Cardiac fibroblast (primary cell): ENCODE data around the gene SHROOM1.
"Not testable (repeated sequence)": the region's sequence is repeated elsewhere in the genome, so short reads cannot be mapped to it uniquely, and the experiment has no call there.

Experiments used
- DNase-seq, 2 donors: peaks; one replicate each; pipeline versions ENCODE4 v3.0.0 to v3.0.0-alpha.2; 2010; ENCODE audit warnings: low read depth in 2 of 2
- H3K4me3 ChIP-seq, 2 donors: replicated peaks in 1 of 2; 1 replicate in 1 of 2; 2 replicates in 1 of 2; pipeline ENCODE4 v1.5.1; 2011; ENCODE audit warnings: low read depth in 2 of 2, low read length in 2 of 2, mild to moderate bottlenecking in 2 of 2, moderate library complexity in 1 of 2
- TF ChIP-seq, protein P1 (sequence below): IDR thresholded peaks from one replicate; pipeline ENCODE4 v1.5.1; 2011; ENCODE audit warnings: low read depth, mild to moderate bottlenecking, low read length, inconsistent platforms

SHROOM1 gene

GRCh38 chr5:132865668-132866341 is 35.4 kb upstream of the SHROOM1 start:
- H3K4me3 ChIP-seq = peak overlapping the region; percentile 89 to 90
- DNase-seq = no peak
- TF ChIP-seq, protein P1, sequence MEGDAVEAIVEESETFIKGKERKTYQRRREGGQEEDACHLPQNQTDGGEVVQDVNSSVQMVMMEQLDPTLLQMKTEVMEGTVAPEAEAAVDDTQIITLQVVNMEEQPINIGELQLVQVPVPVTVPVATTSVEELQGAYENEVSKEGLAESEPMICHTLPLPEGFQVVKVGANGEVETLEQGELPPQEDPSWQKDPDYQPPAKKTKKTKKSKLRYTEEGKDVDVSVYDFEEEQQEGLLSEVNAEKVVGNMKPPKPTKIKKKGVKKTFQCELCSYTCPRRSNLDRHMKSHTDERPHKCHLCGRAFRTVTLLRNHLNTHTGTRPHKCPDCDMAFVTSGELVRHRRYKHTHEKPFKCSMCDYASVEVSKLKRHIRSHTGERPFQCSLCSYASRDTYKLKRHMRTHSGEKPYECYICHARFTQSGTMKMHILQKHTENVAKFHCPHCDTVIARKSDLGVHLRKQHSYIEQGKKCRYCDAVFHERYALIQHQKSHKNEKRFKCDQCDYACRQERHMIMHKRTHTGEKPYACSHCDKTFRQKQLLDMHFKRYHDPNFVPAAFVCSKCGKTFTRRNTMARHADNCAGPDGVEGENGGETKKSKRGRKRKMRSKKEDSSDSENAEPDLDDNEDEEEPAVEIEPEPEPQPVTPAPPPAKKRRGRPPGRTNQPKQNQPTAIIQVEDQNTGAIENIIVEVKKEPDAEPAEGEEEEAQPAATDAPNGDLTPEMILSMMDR = no peak

GRCh38 chr5:132860742-132861141 is 30.3 kb upstream of the SHROOM1 start:
- TF ChIP-seq, protein P1 = no peak
- H3K4me3 ChIP-seq = no peak overlapping the region
- DNase-seq = no peak

DNA sequence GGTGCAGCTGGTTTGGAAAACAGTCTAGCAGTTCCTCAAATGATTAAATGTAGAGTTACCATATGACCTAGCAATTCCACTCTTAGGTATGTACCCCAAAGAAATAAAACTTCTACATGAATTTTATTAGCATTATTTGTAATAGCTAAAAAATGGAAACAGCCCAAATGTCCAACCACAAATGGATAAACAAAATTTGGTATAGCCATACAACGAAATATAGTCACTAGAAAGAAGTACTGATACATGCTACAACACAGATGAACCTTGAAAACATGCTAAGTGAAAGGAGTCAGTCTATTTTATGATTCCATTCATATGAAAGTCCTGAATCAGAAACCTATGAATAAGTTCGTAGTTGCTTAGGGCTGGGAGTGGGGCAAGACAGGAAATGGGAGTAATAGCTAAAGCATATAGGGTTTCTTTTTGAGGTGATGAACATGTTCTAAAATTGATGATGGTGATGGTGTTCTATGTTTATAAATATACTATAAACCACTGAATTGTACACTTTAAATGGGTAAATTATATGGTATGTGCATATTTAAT is 29.5 kb upstream of the SHROOM1 start:
- DNase-seq = no peak
- no peak overlapping the region for H3K4me3 ChIP-seq
- TF ChIP-seq, protein P1 = no peak

- TF ChIP-seq, protein P1 = no peak
- H3K4me3 ChIP-seq = no peak overlapping the region
- no peak for DNase-seq
These were observed 25.6 kb upstream of the SHROOM1 start for GRCh38 chr5:132856011-132856410.

DNA sequence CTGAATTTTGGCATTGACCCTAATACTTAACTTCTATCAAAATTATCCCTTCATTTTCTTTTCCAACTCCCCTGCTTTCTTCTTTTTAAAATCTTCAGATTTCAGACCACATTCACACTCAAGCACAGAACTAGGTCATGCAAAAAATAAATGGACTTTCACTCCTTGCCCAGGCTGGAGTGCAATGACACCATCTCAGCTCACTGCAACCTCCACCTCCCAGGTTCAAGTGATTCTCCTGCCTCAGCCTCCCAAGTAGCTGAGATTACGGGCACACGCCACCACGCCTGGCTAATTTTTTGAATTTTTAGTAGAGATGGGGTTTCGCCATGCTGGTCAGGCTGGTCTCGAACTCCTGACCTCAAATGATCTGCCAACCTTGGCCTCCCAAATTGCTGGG is 24.5 kb upstream of the SHROOM1 start:
- not testable (repeated sequence) for DNase-seq, H3K4me3 ChIP-seq

DNA sequence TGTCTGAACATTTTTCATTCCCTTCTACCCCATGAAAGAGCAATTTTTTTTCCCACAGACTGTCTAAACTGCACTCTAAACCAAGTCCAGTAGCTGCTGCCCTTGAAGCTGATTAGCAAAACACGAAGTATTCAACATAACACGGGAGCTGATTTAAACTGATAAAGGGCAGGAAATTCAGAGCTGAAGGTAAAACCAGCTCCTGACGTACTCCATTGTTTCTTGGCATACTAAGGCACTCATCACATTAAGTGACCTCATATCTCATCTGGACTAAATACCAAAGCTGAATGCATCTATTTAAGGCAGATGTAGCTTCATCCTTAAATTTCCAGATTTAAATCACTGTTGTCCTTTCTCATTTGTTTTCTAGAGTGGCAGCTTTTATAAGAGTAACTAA is 23.9 kb upstream of the SHROOM1 start:
- peak in 1 of 2 donors; percentile 50 for DNase-seq
- TF ChIP-seq, protein P1 = no peak
- H3K4me3 ChIP-seq = no peak overlapping the region

DNA sequence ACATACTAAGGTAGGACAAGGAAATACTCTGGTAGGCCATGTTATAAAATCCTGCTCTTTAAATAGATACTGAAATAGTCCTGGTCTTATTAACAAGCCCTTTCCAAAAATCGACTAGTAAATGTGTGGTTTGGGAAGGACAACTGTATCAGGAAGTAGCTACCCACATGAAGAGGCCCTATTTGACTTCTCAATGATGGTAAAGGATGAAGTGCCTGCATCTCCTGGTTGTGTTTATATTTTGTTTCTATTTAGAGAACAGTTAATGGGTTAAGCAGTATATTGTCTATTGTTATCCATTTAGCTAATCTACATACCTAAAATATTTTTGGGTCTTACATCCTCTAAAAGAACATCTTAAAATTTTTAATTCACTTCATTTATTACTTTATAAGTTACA is 23.3 kb upstream of the SHROOM1 start:
- no peak overlapping the region for H3K4me3 ChIP-seq
- TF ChIP-seq, protein P1 = no peak
- DNase-seq = no peak
